ENCODE data around the gene C15orf39.
"Not testable (repeated sequence)": the region's sequence is repeated elsewhere in the genome, so short reads cannot be mapped to it uniquely, and the experiment has no call there.

C15orf39 gene

GRCh38 chr15:75207618-75208500 is 6.2 kb downstream of the C15orf39 start:
- TF ChIP-seq ZNF274 (IDR thresholded peaks at IDR 0.05; ENCODE audit: low read depth, low read length): no peak
- no peak overlapping the region for H3K4me3 ChIP-seq (ENCODE audit: low read length)

- H3K4me3 ChIP-seq (ENCODE audit: low read length): no peak overlapping the region
Observed at GRCh38 chr15:75208501-75209288, 7.0 kb downstream of the C15orf39 start.

GRCh38 chr15:75209289-75209676 is 7.6 kb downstream of the C15orf39 start:
- TF ChIP-seq ZNF274 (IDR thresholded peaks at IDR 0.05; ENCODE audit: low read depth, low read length): no peak
- no peak overlapping the region for H3K4me3 ChIP-seq (ENCODE audit: low read length)

More at GRCh38 chr15:75208501-75209288, 7.0 kb downstream of the C15orf39 start:
- TF ChIP-seq ZNF274 (IDR thresholded peaks at IDR 0.05; ENCODE audit: low read depth, low read length): no peak

GRCh38 chr15:75210811-75211230 is 9.1 kb downstream of the C15orf39 start:
- H3K4me3 ChIP-seq (ENCODE audit: low read length): no peak overlapping the region
- TF ChIP-seq ZNF274 (IDR thresholded peaks at IDR 0.05; ENCODE audit: low read depth, low read length): no peak

GRCh38 chr15:75211436-75212199 is 9.9 kb downstream of the C15orf39 start:
- no peak overlapping the region for H3K4me3 ChIP-seq (ENCODE audit: low read length)
- no peak for TF ChIP-seq ZNF274 (IDR thresholded peaks at IDR 0.05; ENCODE audit: low read depth, low read length)

- no peak overlapping the region for H3K4me3 ChIP-seq (ENCODE audit: low read length)
- TF ChIP-seq ZNF274 (IDR thresholded peaks at IDR 0.05; ENCODE audit: low read depth, low read length): no peak
Observed at GRCh38 chr15:75212200-75212858, 10.6 kb downstream of the C15orf39 start.

- TF ChIP-seq ZNF274 (IDR thresholded peaks at IDR 0.05; ENCODE audit: low read depth, low read length): no peak
- H3K4me3 ChIP-seq (ENCODE audit: low read length): no peak overlapping the region
Observed at GRCh38 chr15:75213212-75213767, 11.6 kb downstream of the C15orf39 start.

- no peak for TF ChIP-seq ZNF274 (IDR thresholded peaks at IDR 0.05; ENCODE audit: low read depth, low read length)
- no peak overlapping the region for H3K4me3 ChIP-seq (ENCODE audit: low read length)
Observed at GRCh38 chr15:75213768-75214221, 12.1 kb downstream of the C15orf39 start.

GRCh38 chr15:75214293-75215096 is 12.8 kb downstream of the C15orf39 start:
- H3K4me3 ChIP-seq (ENCODE audit: low read length): no peak overlapping the region
- TF ChIP-seq ZNF274 (IDR thresholded peaks at IDR 0.05; ENCODE audit: low read depth, low read length): no peak

- TF ChIP-seq ZNF274 (IDR thresholded peaks at IDR 0.05; ENCODE audit: low read depth, low read length): no peak
- no peak overlapping the region for H3K4me3 ChIP-seq (ENCODE audit: low read length)
Observed at GRCh38 chr15:75215107-75216004, 13.7 kb downstream of the C15orf39 start.

- TF ChIP-seq ZNF274 (IDR thresholded peaks at IDR 0.05; ENCODE audit: low read depth, low read length): no peak
- H3K4me3 ChIP-seq (ENCODE audit: low read length): no peak overlapping the region
Observed at GRCh38 chr15:75217012-75217411, 15.3 kb downstream of the C15orf39 start.

GRCh38 chr15:75217574-75217973 is 15.9 kb downstream of the C15orf39 start:
- not testable (repeated sequence) for H3K4me3 ChIP-seq (ENCODE audit: low read length)

GRCh38 chr15:75219507-75219929 is 17.8 kb downstream of the C15orf39 start:
- H3K4me3 ChIP-seq (ENCODE audit: low read length): not testable (repeated sequence)

All from GM08714 (cell line).